Measurements from ENCODE around the gene ALDH1A1. TPM values are rescaled to one million over a fixed set of nuclear protein-coding genes. Genes with fewer than 3 reads are reported as not detected.

ALDH1A1 gene
- total RNA-seq, 1 donor from 2014 or later, result 1.6 TPM

DNA sequence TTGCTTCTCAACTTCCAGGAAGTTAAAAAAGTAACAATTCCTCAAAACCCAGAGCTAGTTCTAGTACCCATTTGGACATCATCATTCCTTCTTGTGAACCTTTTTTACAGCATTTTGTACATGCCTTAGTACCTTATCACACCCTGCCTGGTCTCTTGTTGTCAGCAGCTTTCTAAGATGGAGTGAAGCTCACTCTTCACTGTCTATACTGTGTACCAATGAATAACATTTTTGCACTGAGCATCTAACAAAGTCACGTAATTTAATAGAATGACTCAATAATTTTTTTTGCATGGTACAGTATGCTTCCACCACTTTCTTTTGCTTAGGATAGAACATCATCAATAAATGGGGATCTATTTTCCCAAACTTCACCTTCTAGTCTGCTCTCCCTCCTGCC is 29.8 kb downstream of the ALDH1A1 start:
- DNase-seq (ENCODE audit: low read depth), result no peak
- no peak overlapping the region for H3K4me3 ChIP-seq (ENCODE audit: low read depth, low read length)
- TF ChIP-seq, protein P1, sequence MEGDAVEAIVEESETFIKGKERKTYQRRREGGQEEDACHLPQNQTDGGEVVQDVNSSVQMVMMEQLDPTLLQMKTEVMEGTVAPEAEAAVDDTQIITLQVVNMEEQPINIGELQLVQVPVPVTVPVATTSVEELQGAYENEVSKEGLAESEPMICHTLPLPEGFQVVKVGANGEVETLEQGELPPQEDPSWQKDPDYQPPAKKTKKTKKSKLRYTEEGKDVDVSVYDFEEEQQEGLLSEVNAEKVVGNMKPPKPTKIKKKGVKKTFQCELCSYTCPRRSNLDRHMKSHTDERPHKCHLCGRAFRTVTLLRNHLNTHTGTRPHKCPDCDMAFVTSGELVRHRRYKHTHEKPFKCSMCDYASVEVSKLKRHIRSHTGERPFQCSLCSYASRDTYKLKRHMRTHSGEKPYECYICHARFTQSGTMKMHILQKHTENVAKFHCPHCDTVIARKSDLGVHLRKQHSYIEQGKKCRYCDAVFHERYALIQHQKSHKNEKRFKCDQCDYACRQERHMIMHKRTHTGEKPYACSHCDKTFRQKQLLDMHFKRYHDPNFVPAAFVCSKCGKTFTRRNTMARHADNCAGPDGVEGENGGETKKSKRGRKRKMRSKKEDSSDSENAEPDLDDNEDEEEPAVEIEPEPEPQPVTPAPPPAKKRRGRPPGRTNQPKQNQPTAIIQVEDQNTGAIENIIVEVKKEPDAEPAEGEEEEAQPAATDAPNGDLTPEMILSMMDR (conservative IDR thresholded peaks at IDR 0.05; ENCODE audit: low read depth, low read length), result no peak

DNA sequence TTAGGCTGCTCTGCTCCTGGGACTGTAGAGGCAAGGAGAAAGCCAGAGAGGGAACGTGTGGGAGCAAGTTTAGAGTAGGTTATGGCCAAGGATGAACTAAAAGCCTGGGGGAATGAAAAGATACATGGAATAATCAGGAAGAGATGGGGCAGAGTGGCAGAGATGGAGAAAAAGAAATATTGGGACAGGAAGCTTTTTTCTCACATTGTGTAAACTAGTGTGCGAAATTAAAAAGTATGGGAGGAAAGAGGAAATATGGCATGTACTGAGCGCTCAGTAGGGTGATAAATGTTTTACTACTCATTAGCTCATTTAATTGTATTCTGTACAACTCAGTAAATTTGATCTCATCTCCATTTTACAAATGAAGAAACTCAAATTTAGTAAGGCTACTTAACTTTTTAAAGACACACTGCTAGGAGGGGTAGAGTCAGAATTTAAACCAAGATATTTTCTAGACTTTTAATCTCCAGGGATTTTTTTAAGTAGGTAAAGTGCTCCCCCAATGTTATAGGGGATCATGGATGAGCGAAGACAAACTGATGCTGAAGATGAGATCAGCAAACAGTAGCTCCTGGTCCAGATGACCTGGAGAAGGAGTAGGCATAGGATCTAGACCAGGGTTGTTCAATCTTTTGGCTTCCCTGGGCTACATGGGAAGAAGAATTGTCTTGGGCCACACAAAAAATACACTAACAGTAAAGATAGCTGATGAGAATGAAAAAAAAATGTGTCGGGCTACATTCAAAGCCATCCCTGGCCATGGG is 30.8 kb downstream of the ALDH1A1 start:
- TF ChIP-seq, protein P1 (conservative IDR thresholded peaks at IDR 0.05; ENCODE audit: low read depth, low read length), result no peak
- no peak for DNase-seq (ENCODE audit: low read depth)
- no peak overlapping the region for H3K4me3 ChIP-seq (ENCODE audit: low read depth, low read length)

GRCh38 chr9:72919246-72919945 is 33.5 kb downstream of the ALDH1A1 start:
- TF ChIP-seq, protein P1 (conservative IDR thresholded peaks at IDR 0.05; ENCODE audit: low read depth, low read length), result no peak
- DNase-seq (ENCODE audit: low read depth), result no peak
- no peak overlapping the region for H3K4me3 ChIP-seq (ENCODE audit: low read depth, low read length)

- TF ChIP-seq, protein P1 (conservative IDR thresholded peaks at IDR 0.05; ENCODE audit: low read depth, low read length), result no peak
- H3K4me3 ChIP-seq (ENCODE audit: low read depth, low read length), result no peak overlapping the region
- DNase-seq (ENCODE audit: low read depth), result no peak
These were observed 34.9 kb downstream of the ALDH1A1 start for GRCh38 chr9:72917892-72918509.

DNA sequence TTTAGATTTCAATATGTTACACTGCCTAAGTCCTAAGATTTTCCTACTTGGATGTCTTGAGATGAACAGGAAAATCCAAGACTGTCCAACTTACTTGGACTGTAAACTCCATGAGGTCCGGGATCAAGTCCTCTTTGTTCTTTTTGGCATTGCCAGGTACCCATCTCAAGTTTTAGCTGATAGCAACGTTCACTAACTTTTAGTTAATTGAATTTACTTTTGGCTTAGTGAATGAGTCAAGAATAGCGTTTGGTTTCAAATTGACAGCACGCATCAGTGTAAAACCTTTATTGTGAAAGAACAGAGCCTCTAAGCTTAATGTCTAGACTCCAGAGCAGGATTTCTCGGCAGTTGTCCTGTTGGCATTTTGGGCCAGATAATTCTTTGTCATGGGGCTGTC is 37.2 kb downstream of the ALDH1A1 start:
- no peak overlapping the region for H3K4me3 ChIP-seq (ENCODE audit: low read depth, low read length)
- DNase-seq (ENCODE audit: low read depth), result no peak
- TF ChIP-seq, protein P1 (conservative IDR thresholded peaks at IDR 0.05; ENCODE audit: low read depth, low read length), result no peak

DNA sequence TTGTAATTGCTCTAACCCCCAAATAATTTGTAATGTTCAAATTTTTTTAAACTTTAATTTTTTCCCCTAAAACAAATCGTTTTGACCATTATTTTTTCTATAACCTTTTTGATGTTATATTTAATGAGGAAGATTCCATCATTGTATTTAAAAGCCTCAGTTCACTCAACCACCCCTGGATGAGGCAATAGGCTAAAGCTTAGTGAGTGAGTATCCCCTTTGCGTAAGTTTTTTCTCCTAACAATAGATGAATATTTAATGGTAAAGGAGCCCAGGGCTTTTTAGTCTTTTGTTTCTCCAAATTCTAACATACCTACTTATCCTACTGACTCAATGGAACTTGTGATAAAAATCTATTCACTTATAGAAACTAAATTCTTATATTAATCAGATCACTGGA is 38.1 kb downstream of the ALDH1A1 start:
- H3K4me3 ChIP-seq (ENCODE audit: low read depth, low read length), result no peak overlapping the region
- TF ChIP-seq, protein P1 (conservative IDR thresholded peaks at IDR 0.05; ENCODE audit: low read depth, low read length), result no peak
- no peak for DNase-seq (ENCODE audit: low read depth)
